ENCODE measurements around the gene MSGN1.
"Not testable (repeated sequence)": the region's sequence is repeated elsewhere in the genome, so short reads cannot be mapped to it uniquely, and the experiment has no call there.

Gene MSGN1

DNA sequence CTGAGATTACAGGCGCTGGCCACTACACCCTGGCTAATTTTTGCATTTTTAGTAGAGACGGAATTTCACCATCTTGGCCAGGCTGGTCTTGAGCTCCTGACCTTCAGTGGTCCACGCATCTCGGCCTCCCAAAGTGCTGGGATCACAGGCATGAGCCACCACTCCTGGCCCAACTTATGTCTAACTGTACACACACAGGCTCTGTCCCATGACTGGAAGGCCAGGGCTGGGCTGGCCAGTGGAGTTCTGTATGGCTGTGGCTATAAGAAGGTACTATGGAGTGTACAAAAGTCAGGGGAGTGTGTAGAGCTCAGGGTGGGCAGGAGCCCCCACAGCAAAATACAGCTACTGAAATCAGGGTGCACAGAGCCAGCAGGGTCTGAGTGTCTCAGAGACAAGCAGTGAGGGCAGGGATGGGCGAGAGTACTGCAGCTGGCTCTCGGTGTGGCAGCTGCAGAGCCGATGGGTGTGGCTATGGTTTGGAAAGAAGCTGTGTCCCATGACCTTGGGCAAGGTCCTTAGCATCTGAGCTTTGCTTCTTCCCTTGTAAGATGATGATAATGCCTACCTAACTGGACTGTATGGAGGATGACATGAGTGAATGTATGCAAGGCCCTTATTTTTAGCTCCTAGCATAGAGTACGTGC, 10.4 kb upstream of the MSGN1 start:
- no peak for DNase-seq

DNA sequence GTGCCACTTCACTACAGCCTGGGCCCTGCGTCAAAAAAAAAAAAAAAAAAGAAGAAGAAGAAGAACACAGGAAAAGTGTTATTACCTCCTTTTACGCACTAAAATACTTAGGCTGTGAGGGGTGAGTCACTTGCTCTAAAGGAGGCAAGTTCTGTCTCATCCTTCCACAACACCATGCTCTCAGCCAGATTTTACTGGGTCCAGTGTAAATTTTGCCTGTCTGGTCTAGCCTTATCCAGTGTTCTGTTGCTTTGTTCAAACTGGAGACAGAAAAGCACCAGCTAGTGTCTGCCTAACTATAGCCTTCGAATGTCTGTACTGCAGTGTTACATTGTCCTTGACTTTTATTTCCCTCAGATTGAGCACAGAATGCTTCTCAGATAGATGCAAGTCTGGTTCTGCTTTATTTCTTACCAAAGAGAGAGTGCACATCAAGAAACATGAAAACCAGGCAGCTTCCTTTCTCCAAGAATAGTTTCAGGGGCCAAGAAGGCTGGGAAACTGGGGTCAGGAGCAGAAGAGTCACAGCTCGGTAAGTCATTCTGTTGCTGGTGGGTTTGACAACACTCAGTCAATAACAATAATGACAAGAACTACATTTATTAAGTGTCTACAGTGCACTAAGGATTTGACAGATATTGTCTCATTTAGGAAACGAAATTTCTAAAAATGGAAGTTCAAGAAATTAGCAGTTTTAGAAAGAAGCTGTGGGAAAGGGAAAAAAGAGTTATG, 3.1 kb upstream of the MSGN1 start:
- DNase-seq = peak; percentile 31

DNA sequence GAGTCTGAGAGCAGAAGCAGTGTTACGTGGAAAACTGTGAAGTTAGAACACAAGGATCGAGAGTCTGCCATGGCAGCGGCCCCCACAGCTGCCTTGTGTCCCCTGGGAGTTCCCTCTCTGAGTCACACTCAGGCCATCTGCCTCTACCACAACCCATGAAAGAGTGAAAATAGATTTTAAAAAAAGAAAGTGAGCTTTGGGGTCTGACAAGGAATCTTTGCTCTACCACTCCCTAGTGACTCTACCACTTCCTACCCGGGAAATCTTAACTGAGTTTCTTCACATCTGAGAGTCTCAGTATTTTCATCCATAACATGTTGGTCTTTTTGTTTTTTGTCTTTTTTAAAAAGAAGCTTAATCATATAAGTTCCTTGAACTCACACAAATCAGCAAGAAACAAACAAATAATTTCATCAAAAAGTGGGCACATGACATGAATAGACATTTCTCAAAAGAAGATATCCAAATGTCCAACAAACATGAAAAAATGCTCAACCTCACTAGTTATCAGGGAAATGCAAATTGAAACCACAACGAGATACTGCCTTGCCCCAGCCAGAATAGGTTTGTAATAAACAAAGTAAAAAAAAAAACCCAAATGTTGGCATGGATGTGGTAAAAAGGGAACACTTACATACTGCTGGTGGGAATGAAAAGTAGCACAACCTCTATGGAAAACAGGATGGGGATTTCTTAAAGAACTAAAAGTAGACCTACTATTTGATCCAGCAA, 2.4 kb upstream of the MSGN1 start:
- DNase-seq = peak; percentile 78

DNA sequence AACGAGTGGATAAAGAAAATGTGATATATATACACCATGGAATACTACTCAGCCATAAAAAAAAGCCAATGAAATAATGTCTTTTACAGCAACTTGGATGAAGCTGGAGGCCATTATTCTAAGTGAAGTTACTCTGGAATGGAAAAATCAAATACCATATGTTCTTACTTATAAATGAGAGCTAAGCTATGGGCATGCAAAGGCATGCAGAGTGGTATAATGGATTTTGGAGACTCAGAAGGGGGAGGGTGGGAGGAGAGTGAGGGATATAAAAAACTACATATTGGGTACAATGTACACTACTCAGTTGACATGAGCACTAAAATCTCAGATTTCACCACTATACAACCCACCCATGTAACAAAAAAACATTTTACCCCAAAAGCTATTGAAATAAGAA, 1.7 kb upstream of the MSGN1 start:
- no peak for DNase-seq

DNA sequence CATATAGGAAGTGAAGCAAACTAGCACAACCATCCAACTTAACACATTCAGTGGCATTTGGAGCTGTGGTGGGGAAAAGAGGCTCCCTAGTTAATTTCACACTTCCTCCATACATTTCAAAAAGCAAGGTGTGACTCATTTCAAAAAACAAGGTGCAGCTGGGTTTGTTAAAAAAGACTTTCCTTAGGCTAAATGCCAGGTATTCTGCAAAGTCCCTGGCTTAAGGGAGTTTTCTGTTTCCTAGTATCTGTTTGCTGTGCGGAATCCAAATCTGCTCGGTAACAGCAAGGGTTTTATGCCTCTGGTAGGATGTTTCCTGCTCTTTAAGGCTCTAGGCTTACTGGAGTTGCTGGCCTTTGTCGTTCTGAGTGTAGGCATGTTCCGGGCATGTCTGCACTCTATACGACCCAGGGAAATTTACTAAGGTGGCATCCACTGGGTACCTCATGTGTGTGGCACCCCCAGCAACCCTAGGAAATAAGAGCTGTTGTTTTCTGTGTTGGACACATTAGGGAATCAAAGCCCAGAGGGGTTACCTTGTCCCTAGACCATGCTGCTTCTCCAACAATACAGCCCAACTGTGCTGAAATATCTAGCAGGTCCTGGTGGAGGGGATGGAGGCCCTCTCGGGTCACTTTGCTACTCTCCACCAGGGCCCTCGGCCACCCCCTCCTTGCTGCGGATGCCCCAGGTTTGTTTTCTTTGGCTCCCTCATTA, 634 bp upstream of the MSGN1 start:
- DNase-seq = no peak

DNA sequence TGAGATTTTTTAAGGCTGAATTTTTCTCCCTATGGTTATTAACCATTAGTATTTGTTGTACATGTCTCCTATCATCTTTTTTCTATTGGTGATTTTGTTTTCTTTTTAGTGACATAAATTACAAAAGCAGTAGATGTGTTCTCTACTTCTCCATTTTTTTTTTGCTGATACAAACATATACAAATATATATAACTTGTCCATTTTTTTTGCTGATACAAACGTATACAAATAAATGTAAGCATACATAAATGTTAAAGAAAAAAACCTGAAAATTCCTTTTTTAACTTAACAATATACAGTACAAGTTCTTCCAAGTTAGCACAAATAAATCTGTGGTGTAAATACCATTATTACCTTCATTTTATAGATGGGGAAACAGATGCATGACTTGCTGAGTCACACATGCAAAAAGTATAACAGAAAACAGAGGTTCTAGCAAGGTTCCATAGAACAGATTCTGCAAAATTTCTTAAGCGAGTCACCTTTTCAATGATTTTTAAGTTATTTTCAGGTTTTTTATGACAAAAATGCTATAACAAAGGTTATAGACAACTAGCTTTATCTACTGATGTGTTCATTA, 2.1 kb downstream of the MSGN1 start:
- DNase-seq = no peak

DNA sequence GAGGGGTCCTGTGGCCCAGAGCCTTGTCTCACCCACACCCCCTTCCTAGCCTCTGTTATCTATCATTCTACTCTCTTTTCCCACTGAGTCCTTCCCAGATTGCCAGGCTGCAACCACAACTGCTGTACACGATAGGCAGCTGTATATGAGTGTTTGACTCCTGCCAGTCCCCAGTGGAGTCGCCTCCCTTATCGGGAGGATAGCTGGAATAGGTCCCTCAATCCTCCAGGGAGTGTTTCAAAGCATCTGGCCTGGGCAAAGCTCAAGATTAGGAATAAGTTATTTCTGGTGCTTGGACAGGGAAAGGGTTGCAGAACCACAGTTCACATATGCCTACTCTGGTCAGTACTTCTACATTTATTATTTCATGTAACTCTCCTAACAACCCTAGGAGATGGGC, 4.8 kb downstream of the MSGN1 start:
- no peak for DNase-seq

DNA sequence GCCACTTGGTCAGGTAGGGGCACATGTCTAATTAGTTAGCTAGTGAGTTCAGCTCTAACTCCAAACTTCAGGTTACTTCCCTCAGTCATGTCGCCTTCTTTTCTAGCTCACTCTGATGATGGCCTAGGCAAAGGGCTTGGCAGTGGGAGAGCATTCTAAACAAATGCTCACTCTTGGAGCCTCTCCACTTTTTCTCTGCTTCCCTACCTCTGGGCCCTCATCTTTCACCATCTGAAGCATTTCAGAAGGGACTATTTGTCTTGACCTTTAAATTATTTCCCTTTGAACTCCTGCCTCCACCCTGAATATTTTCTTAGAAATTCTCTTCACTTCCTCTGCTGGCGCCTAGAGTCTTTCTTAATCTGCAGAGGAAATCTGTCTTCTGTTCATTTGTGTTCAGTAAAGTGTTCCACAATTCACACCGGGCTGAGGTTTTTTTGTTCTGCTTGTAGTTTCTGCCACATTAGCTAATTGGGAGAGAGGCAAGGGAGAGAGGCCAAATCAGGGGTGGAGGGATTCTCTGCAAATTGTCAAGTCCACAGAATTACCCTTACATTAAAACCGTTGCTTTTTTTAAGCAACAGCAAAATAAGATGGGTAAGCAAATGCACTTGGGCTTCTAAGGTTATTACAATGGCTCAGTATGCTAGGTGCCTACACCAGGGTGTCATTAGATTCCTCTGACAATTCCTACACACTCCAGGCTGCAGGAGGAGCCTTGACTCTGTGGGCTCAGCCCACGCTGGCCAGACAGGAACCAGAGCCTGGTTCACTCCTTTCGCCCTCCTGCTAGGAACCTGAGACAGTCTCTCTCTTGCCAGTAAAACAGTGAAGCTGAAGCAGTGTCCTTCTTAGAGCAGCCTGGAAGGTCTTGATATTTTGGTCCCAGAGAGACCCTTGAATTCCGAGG, 5.5 kb downstream of the MSGN1 start:
- DNase-seq = no peak

DNA sequence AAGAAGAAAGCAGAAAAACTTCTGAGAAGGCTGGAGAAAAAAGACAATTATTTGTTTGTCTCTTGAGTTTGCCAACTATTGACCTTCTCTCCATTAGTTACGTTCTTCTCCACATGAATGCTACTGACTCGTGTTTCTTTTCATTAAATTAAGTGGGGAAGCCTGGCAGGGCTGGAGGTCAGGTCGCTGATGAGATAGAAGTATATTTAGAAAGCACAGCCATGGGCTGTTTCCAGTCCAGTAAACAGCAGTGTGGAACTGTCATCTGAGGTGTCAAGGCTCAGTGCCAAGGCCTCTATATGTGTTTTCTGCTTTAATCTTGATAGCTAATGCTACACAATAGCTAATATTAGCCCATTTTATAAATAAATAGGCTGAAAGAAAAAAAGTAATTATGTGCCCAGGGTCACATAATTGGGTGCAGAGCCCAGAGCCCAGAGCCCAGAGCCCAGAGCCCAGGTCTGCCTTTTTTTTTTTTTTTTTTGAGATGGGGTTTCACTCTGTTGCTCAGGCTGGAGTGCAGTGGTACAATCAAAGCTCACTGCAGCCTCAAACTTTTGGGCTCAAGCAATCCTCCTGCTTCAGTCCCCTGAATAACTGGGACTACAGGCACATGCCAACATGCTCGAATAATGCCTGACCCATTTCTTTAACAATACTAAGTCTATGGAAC, 6.3 kb downstream of the MSGN1 start:
- DNase-seq = no peak

DNA sequence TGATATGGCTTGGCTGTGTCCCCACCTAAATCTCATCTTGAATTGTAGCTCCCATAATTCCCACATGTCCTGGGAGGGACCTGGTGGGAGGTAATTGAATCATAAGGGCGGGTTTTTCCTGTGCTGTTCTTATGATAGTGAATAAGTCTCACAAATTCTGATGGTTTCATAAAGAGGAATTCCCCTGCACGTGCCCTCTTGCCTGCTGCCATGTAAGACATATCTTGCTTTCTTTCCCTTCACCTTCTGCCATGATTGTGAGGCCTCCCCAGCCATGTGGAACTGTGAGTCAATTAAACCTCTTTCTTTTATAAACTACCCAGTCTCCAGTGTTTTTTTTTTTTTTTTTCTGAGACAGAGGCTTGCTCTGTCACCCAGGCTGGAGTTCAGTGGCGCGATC, 7.4 kb downstream of the MSGN1 start:
- not testable (repeated sequence) for DNase-seq

DNA sequence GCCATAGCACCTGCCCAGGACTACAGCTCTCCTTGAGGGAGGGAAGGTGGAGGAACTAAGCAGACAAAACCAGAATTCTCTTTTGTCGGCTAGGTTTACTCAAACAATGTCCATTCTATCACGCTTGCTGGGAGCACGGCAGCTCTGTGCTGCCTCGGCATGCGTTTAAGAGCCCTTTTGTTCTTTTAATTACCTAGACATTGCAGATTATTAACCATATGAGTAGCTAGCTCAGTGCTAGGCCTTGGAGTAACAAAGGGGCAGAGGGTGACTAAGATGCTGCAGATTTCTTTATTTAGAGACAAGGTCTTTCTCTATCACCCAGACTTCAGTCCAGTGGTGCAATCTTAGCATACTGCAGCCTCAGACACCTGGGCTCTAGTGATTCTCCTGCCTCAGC, 11.1 kb downstream of the MSGN1 start:
- no peak for DNase-seq

DNA sequence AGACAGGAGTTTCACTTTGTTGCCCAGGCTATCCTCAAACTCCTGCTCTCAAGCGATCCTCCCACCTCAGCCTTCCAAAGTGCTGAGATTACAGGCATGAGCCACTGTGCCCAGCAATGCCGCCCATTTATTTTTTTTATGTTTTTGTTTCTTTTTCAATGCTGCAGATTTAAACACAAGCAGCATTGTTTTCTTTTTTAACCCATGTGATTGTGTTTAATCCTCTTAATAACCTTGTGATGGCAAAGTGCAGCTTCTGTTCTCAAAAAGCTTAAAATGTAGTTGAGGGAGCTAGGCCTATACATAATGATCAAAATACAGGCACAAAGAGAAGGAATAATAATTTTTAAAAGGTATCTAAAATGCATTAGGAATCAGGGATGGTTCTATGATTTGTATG, 11.5 kb downstream of the MSGN1 start:
- no peak for DNase-seq

DNA sequence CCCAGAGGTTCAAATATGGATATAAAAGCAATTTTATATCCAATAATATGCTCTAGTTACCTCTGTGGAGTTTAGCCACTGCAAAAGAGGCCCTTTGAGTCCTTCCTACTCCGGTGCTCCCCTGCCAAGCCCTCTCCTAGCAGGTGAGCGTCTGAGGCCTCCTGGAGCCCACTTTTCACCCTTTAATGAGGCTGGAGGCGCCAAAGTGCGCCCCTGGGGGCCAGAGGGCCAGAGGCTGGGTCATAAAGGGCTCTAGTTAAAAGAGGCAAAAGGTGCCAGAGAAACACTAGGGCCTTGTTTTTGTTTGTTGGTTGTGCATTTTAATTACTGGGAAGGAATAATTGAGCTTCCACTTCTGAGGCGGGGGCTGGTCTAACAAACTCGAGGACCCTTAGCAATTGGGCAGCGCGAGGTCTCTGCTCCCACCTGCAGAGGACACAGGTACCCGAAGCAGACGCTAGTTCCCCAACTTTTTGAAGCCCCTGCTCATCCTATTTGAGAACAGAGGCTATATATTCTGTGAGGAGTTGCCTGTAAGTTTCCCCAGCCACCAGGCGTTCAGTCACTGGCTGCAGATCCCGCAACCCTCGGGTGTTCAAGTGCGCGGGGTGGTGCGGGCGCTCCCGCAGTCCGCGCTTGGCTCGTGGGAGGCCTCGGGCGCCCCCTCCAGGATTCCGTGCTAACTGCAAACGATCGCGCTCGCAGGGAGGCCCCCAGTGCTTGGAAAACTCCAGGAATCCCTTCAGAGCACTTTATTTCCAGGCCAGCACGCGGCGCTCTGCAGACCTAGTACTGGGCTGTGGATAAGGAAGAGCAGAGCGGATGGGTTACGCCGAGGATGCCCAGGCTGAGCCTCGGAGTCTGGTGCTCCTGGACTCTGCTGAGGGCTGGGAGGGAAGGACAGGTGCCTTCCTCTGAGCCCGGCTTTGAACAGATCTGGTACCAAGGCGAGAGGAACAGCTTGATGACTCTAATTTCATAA, 14.1 kb downstream of the MSGN1 start:
- DNase-seq = peak; percentile 70

DNA sequence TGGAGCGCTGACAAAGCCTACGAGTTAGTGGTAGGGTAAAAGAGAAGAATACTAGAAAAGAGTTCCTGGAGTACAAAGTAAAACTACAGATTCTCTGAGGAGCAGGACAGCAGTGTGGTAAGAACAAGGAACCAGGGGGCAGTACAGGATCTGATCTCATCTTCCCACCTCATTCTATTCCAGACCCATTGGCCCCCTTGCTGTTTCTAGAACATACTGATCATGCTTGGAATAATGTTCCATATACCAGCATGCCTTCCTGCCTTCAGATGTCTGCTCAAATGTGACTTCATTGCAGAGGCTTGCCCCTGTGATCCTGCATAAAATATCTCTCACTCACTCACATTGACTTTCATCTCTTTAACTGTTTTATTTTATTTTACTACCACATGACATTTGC, 19.3 kb downstream of the MSGN1 start:
- peak; percentile 6 for DNase-seq

DNA sequence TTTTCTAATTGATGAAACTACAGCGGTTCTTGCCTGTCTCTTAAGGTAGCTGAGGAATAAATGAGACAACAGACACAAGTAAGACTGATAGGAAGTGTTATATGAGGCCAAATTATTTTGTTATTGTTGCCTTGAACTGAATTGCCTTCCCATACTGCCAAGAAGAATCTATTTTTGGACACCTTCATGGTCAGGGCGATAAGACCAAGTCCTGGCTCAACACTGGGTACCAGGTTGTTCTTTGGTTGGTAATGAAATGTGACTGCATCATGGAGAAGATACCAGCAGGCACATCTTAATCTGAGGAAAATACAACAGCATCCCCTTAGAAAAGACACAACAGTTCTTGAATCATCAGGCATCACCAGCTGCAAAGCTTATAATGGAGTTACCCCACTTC, 23.7 kb downstream of the MSGN1 start:
- no peak for DNase-seq

DNA sequence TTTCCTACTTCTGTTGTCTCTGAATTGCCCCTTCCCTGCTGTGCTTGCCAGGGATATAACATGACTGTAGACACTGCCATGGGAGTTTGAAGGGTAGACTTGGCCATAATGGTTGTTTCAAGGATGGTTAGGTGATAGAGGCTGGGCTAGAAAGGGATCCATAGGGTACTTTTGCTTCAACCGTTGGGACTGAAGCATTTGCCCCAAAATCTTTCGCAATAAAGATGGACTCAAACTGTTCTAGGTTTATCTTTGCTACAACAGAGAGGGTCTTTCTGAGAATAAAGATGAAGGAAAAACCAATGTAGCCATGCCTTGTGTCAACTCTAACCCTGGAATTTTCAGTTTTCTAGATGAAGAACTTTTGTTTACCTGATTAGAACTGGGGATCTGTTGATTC, 27.2 kb downstream of the MSGN1 start:
- no peak for DNase-seq

DNA sequence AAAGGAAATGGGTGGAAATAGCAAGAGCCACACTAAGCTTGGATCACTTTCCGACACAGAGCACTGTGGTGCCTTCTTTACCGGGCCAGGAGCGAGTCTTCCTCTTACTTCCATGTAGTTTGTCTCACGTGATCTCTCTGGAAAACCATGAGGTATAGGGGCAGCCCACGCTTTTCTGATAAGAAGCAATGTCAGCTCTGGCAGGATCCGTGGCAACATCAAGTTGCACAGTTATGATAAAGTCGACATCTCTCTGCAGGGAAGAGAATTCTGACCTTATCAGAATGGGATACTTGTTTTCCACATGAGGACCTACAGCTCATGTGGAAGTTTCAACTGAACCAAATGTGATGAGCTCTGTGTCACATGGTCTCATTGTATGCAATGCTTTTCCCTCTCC, 29.5 kb downstream of the MSGN1 start:
- no peak for DNase-seq

DNA sequence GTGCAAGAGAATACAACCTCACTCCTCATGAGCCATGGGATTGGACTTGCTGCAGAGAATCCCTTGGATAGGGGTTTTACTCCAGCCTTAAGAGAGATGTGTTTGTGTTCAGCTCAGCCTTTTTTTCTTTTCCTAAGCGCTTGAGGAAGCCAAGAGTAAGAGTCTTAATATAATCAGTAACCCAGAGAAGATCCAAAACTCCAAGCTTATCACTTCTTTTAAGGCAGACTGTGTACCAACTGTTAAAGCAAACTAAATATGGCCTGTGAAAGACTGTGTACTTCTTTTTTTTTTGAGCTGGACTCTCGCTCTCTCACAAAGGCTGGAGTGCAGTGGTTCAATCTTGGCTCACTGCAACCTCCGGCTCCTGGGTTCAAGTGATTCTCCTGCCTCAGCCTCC, 30.4 kb downstream of the MSGN1 start:
- no peak for DNase-seq

DNA sequence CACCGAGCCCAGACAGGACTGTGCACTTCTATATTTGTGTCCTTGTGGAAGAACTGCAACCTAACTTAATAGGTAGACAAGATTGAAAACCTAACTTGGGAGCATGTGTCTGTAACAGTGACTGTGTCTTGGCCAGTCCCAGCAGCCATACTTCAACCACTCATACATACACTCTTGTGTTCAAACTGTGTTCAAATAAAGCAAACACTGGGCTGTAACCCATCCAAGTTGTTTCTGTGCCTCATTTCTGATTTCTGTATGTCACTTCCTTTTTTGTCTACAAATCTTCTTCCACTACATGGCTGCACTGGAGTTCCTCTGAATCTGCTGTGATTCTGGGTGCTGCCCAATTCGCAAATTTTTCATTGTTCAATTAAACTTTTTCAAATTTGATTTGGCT, 31.0 kb downstream of the MSGN1 start:
- no peak for DNase-seq

DNA sequence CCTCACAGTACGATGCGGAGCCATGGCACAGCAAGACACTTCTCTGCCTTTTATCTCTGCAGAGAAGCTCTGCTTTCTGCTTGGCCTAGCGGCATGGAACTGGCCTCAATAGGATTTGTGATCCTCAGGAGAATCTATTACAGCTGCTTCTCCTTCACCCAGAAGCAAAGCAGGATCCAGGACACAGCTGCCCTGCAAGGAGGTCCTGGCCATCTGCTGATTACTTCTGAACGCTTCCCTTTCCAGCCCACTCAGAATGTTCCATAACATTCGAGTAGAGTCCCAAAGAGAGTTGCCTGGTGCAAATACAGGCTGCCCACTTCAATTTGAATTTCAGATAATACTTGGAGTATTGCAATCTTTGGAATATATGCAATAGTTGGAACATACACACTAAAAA, 33.0 kb downstream of the MSGN1 start:
- DNase-seq = no peak

Measured in fibroblast of skin of scalp (primary cell).